ENCODE data around the gene SMG6.

Gene SMG6

DNA sequence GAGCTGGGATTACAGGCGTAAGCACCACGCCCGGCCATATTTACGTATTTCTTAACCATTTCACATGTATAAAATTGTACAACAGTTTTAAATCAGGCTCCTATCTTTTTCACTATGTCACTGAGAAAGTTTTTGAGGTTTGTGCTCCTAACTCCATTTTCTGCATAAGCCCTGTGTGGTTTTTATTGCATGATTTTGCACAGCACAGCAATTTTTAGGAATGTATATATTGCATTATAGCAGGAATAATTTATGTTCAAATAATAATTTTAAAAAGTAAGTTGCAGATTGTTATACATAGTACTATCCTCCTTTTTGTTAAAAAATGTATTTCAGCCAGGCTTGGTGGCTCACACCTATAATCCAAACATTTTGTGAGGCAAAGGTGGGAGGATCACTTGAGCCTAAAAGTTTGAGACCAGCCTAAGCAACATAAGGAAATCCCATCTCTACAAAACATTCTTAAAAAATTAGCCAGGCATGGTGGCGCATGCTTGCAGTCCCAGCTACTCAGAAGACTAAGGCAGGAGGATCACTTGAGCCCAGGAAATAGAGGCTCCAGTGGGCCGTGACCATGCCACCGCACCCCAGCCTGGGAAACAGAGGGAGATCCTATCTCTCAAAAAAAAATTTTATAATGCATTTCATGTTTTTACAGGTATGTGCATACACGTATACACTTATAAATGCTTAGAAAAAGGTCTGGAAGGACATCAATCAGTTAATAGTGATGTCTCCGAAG is 26.0 kb downstream of the SMG6 start (continued):
- TF ChIP-seq, protein P1, sequence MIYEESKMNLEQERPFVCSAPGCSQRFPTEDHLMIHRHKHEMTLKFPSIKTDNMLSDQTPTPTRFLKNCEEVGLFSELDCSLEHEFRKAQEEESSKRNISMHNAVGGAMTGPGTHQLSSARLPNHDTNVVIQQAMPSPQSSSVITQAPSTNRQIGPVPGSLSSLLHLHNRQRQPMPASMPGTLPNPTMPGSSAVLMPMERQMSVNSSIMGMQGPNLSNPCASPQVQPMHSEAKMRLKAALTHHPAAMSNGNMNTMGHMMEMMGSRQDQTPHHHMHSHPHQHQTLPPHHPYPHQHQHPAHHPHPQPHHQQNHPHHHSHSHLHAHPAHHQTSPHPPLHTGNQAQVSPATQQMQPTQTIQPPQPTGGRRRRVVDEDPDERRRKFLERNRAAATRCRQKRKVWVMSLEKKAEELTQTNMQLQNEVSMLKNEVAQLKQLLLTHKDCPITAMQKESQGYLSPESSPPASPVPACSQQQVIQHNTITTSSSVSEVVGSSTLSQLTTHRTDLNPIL (CRISPR knock-in tag; IDR thresholded peaks at IDR 0.05; ENCODE audit: low read depth): no peak
- TF ChIP-seq BACH2 (CRISPR knock-in tag; IDR thresholded peaks at IDR 0.05; ENCODE audit: borderline replicate concordance): no peak

DNA sequence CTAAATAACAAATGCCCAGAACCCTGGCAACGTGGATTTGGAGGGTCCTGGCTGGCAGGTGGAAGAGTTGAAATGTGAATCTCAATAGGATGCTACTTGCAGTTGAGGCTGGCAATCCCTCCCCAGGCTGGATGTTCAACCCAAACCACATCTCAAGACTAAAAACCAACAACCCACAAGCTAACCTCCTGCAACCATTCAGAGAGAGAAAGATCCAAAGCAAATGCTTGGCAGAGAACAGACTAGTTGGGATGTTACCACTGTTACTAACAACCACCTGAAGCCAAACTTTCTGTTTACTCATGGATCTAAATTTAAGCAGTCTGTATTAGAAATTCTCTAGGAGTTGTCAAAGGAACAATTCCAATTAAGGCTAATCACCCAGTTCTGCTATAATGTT is 27.9 kb downstream of the SMG6 start:
- ATAC-seq: no peak
- no peak for TF ChIP-seq ZFP30 (CRISPR knock-in tag; IDR thresholded peaks at IDR 0.05)
- no peak for TF ChIP-seq ISL1 (CRISPR knock-in tag; IDR thresholded peaks at IDR 0.05)
- no peak for TF ChIP-seq PPARA (CRISPR knock-in tag; IDR thresholded peaks at IDR 0.05; ENCODE audit: borderline replicate concordance)
- no peak for TF ChIP-seq ESRRG (CRISPR knock-in tag; IDR thresholded peaks at IDR 0.05)
- no peak for TF ChIP-seq TOX (CRISPR knock-in tag; IDR thresholded peaks at IDR 0.05; ENCODE audit: borderline replicate concordance)
- no peak for TF ChIP-seq TCF4 (CRISPR knock-in tag; IDR thresholded peaks at IDR 0.05; ENCODE audit: borderline replicate concordance)
- TF ChIP-seq, protein P2, sequence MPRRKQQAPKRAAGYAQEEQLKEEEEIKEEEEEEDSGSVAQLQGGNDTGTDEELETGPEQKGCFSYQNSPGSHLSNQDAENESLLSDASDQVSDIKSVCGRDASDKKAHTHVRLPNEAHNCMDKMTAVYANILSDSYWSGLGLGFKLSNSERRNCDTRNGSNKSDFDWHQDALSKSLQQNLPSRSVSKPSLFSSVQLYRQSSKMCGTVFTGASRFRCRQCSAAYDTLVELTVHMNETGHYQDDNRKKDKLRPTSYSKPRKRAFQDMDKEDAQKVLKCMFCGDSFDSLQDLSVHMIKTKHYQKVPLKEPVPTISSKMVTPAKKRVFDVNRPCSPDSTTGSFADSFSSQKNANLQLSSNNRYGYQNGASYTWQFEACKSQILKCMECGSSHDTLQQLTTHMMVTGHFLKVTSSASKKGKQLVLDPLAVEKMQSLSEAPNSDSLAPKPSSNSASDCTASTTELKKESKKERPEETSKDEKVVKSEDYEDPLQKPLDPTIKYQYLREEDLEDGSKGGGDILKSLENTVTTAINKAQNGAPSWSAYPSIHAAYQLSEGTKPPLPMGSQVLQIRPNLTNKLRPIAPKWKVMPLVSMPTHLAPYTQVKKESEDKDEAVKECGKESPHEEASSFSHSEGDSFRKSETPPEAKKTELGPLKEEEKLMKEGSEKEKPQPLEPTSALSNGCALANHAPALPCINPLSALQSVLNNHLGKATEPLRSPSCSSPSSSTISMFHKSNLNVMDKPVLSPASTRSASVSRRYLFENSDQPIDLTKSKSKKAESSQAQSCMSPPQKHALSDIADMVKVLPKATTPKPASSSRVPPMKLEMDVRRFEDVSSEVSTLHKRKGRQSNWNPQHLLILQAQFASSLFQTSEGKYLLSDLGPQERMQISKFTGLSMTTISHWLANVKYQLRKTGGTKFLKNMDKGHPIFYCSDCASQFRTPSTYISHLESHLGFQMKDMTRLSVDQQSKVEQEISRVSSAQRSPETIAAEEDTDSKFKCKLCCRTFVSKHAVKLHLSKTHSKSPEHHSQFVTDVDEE (CRISPR knock-in tag; IDR thresholded peaks at IDR 0.05): no peak
- no peak for TF ChIP-seq ZC3H10 (CRISPR knock-in tag; IDR thresholded peaks at IDR 0.05)
- TF ChIP-seq, protein P3, sequence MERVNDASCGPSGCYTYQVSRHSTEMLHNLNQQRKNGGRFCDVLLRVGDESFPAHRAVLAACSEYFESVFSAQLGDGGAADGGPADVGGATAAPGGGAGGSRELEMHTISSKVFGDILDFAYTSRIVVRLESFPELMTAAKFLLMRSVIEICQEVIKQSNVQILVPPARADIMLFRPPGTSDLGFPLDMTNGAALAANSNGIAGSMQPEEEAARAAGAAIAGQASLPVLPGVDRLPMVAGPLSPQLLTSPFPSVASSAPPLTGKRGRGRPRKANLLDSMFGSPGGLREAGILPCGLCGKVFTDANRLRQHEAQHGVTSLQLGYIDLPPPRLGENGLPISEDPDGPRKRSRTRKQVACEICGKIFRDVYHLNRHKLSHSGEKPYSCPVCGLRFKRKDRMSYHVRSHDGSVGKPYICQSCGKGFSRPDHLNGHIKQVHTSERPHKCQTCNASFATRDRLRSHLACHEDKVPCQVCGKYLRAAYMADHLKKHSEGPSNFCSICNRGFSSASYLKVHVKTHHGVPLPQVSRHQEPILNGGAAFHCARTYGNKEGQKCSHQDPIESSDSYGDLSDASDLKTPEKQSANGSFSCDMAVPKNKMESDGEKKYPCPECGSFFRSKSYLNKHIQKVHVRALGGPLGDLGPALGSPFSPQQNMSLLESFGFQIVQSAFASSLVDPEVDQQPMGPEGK (CRISPR knock-in tag; IDR thresholded peaks at IDR 0.05; ENCODE audit: borderline replicate concordance): no peak
- no peak for TF ChIP-seq ZFP3 (CRISPR knock-in tag; IDR thresholded peaks at IDR 0.05)
- no peak for TF ChIP-seq GLIS3 (CRISPR knock-in tag; IDR thresholded peaks at IDR 0.05)
- no peak for TF ChIP-seq ZNF565 (CRISPR knock-in tag; conservative IDR thresholded peaks at IDR 0.05; ENCODE audit: low read depth)
- TF ChIP-seq, protein P1 (CRISPR knock-in tag; IDR thresholded peaks at IDR 0.05; ENCODE audit: low read depth): no peak
- no peak for TF ChIP-seq ZNF70 (CRISPR knock-in tag; IDR thresholded peaks at IDR 0.05)
- TF ChIP-seq BACH2 (CRISPR knock-in tag; IDR thresholded peaks at IDR 0.05; ENCODE audit: borderline replicate concordance): no peak
- TF ChIP-seq SNAI2 (CRISPR knock-in tag; IDR thresholded peaks at IDR 0.05): no peak
- TF ChIP-seq ARNTL (CRISPR knock-in tag; IDR thresholded peaks at IDR 0.05; ENCODE audit: borderline replicate concordance, low read depth): no peak

DNA sequence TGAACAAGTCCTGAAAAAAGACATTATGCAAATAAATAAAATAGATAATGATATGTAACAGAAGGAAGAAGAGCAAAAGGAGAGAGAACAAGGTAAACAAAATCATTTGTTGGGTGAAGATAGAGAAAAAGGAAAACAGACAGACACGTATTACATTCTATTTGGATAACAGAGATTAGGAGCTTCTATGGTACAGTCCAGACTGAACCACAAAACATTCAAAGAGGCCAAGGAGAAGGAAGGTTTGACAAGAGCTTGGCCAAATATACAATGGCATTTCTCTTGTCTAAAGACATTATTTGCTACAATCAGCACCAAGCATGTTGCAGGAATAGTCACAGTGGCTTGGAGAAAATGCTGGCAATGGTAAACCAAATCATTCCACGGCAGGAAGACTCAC is 29.2 kb downstream of the SMG6 start:
- no peak for ATAC-seq
- TF ChIP-seq PPARA (CRISPR knock-in tag; IDR thresholded peaks at IDR 0.05; ENCODE audit: borderline replicate concordance): no peak
- no peak for TF ChIP-seq TOX (CRISPR knock-in tag; IDR thresholded peaks at IDR 0.05; ENCODE audit: borderline replicate concordance)
- TF ChIP-seq SNAI2 (CRISPR knock-in tag; IDR thresholded peaks at IDR 0.05): no peak
- TF ChIP-seq, protein P4, sequence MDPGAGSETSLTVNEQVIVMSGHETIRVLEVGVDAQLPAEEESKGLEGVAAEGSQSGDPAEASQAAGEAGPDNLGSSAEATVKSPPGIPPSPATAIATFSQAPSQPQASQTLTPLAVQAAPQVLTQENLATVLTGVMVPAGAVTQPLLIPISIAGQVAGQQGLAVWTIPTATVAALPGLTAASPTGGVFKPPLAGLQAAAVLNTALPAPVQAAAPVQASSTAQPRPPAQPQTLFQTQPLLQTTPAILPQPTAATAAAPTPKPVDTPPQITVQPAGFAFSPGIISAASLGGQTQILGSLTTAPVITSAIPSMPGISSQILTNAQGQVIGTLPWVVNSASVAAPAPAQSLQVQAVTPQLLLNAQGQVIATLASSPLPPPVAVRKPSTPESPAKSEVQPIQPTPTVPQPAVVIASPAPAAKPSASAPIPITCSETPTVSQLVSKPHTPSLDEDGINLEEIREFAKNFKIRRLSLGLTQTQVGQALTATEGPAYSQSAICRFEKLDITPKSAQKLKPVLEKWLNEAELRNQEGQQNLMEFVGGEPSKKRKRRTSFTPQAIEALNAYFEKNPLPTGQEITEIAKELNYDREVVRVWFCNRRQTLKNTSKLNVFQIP (CRISPR knock-in tag; IDR thresholded peaks at IDR 0.05; ENCODE audit: borderline replicate concordance, low read depth): no peak
- TF ChIP-seq ZC3H10 (CRISPR knock-in tag; IDR thresholded peaks at IDR 0.05): no peak
